Measurements from ENCODE around the gene C1QB. TPM values are rescaled to one million over a fixed set of nuclear protein-coding genes. Genes with fewer than 3 reads are reported as not detected.

The C1QB gene
- total RNA-seq, 4 donors from 2014 or later = 7.1 to 240 (median 110) TPM

- H3K27ac ChIP-seq = no peak overlapping the region
- no peaks in the 10 kb centered on the region for H3K36me3 ChIP-seq
- 4 to 16% methylated on average over 8 to 10 of the region's 18 CpGs for WGBS, 2 donors
- TF ChIP-seq POLR2A (IDR thresholded peaks at IDR 0.05) (no peak), CTCF (IDR thresholded peaks at IDR 0.05) (peak; percentile 76 to 91 (median 85))
- intact Hi-C loops (cut with DNase I) = loop anchor here (2.0 to 10.0 kb wide), 2 partner anchors 117 to 221 kb away; no protein-coding TSS in a partner anchor
- H3K4me1 ChIP-seq = peaks cover 3 to 9% (median 3%) of the 10 kb centered on the region in 3 donors
- DNase-seq = no peak
- H3K4me3 ChIP-seq = no peak overlapping the region
- H3K27me3 ChIP-seq = peaks cover 0 to 73% (median 0%) of the 10 kb centered on the region in 4 donors
- H3K9me3 ChIP-seq = no peaks in the 10 kb centered on the region
These were observed 11.0 kb upstream of the C1QB start for GRCh38 chr1:22641906-22642636.

- peaks cover 3 to 9% (median 3%) of the 10 kb centered on the region in 3 donors for H3K4me1 ChIP-seq
- H3K9me3 ChIP-seq = no peaks in the 10 kb centered on the region
- intact Hi-C loops (cut with DNase I) = loop anchor here (2.0 to 10.0 kb wide), 2 partner anchors 119 to 223 kb away; no protein-coding TSS in a partner anchor
- H3K27me3 ChIP-seq = peaks cover 0 to 68% (median 0%) of the 10 kb centered on the region in 4 donors
- WGBS, 2 donors = 49 to 57% methylated on average over 3 to 8 of the region's 8 CpGs
- H3K4me3 ChIP-seq = peak within 1 kb of the TSS in 3 of 4 donors; percentile 24 to 47 (median 37)
- TF ChIP-seq POLR2A (IDR thresholded peaks at IDR 0.05) = no peak
- peak within 1 kb of the TSS in 3 of 4 donors; percentile 21 to 61 (median 42) for H3K27ac ChIP-seq
- H3K36me3 ChIP-seq = no peaks in the 10 kb centered on the region
- DNase-seq = no peak
These were observed 9.7 kb upstream of the C1QB start, which contains the start of gene C1QC for GRCh38 chr1:22643381-22643780. Gene C1QC, plus strand, starts transcription at chr1:22643633. Its CDS starts 391 bp downstream, at chr1:22644024.

GRCh38 chr1:22643928-22644327 is 9.1 kb upstream of the C1QB start:
- Histone ChIP-seq H3K4me1 (peaks cover 3 to 9% (median 3%) of the 10 kb centered on the region in 3 donors), H3K27ac (peak overlapping the region in 3 of 4 donors; percentile 21 to 61 (median 42)), H3K27me3 (peaks cover 0 to 62% (median 0%) of the 10 kb centered on the region in 4 donors), H3K9me3 (no peaks in the 10 kb centered on the region), H3K4me3 (peak overlapping the region in 3 of 4 donors; percentile 24 to 47 (median 37)), H3K36me3 (no peaks in the 10 kb centered on the region)
- TF ChIP-seq POLR2A (IDR thresholded peaks at IDR 0.05) = no peak
- no peak for TF ChIP-seq CTCF (IDR thresholded peaks at IDR 0.05)
- intact Hi-C loops (cut with DNase I) = loop anchor here (2.0 to 10.0 kb wide), 2 partner anchors 119 to 223 kb away; no protein-coding TSS in a partner anchor
- 62% methylated on average over 9 of the region's 12 CpGs; no CpG with 5 or more reads in 1 of the 2 donors for WGBS, 2 donors
- DNase-seq = no peak

- TF ChIP-seq POLR2A (IDR thresholded peaks at IDR 0.05) (no peak), CTCF (IDR thresholded peaks at IDR 0.05) (no peak)
- DNase-seq = no peak
These were observed 7.1 kb upstream of the C1QB start for GRCh38 chr1:22645931-22646330.

GRCh38 chr1:22646384-22646783 is 6.7 kb upstream of the C1QB start:
- Histone ChIP-seq H3K27ac (no peak overlapping the region), H3K4me3 (no peak overlapping the region)
- TF ChIP-seq POLR2A (IDR thresholded peaks at IDR 0.05) (no peak), CTCF (IDR thresholded peaks at IDR 0.05) (no peak)

More at GRCh38 chr1:22645931-22646330, 7.1 kb upstream of the C1QB start:
- no peaks in the 10 kb centered on the region for H3K36me3 ChIP-seq
- peak overlapping the region in 2 of 4 donors; percentile 1 to 58 for H3K27ac ChIP-seq
- peaks cover 3 to 9% (median 3%) of the 10 kb centered on the region in 3 donors for H3K4me1 ChIP-seq
- peak overlapping the region in 2 of 4 donors; percentile 37 to 47 for H3K4me3 ChIP-seq
- no peaks in the 10 kb centered on the region for H3K9me3 ChIP-seq
- intact Hi-C loops (cut with DNase I) = loop anchor here (10.0 kb wide), 1 partner anchor 121 kb away; no protein-coding TSS in a partner anchor
- 67 to 70% methylated on average over 4 to 7 of the region's 7 CpGs for WGBS, 2 donors
- peaks cover 0 to 46% (median 0%) of the 10 kb centered on the region in 4 donors for H3K27me3 ChIP-seq

More at GRCh38 chr1:22646384-22646783, 6.7 kb upstream of the C1QB start:
- intact Hi-C loops (cut with DNase I) = loop anchor here (10.0 kb wide), 1 partner anchor 122 kb away; no protein-coding TSS in a partner anchor
- H3K36me3 ChIP-seq = no peaks in the 10 kb centered on the region
- no peak for DNase-seq
- peaks cover 3 to 9% (median 3%) of the 10 kb centered on the region in 3 donors for H3K4me1 ChIP-seq
- peaks cover 0 to 46% (median 0%) of the 10 kb centered on the region in 4 donors for H3K27me3 ChIP-seq
- no peaks in the 10 kb centered on the region for H3K9me3 ChIP-seq
- WGBS, 2 donors = 50 to 82% methylated on average over 1 of the region's 1 CpG

Measured in esophagus squamous epithelium (tissue), 5 donors.